CD4-positive, alpha-beta T cell (primary cell): ENCODE data around the gene VN1R5. TPM values are rescaled to one million over a fixed set of nuclear protein-coding genes. Genes with fewer than 3 reads are reported as not detected.

Experiments
- ATAC-seq: fragments of 200-7000 bp; cut with Tn5 transposase; one replicate; pipeline ENCODE4 v1.10.0; 2022; ENCODE audit warnings: mild to moderate bottlenecking; ENCODE audit not compliant: poor library complexity
- CTCF ChIA-PET: fragments of 350-600 bp; sonication (Branson Sonifier 250); formaldehyde crosslinking; loops from one replicate; lab custom pipeline; 2021; ENCODE audit warnings: antibody characterized with exemption, inconsistent platforms; lab: Charles Lee
- POLR2A ChIA-PET: fragments of 350-600 bp; sonication (Branson Sonifier 250); formaldehyde crosslinking; loops from one replicate; lab custom pipeline; 2021; ENCODE audit warnings: antibody characterized with exemption, inconsistent platforms; lab: Charles Lee
- DNase-seq, 14 experiments: peaks; one replicate each; pipeline ENCODE4 v3.0.0-alpha.2; 2013 to 2020; ENCODE audit warnings: mixed read lengths in 2 of 14
- H3K27ac ChIP-seq, 2 donors: one replicate each; pipeline versions ENCODE4 v1.5.1 to v1.7.0; 2013; ENCODE audit warnings: low read length in 2 of 2, low read depth in 1 of 2, mild to moderate bottlenecking in 1 of 2
- H3K27me3 ChIP-seq, 2 experiments: 1 replicate in 1 of 2; 2 replicates in 1 of 2; pipeline versions ENCODE4 v1.6.1 to v1.7.0; 2013; ENCODE audit warnings: low read length in 2 of 2, control low read depth in 1 of 2, mild to moderate bottlenecking in 1 of 2, moderate library complexity in 1 of 2; ENCODE audit not compliant: insufficient read depth in 2 of 2, control insufficient read depth in 1 of 2
- H3K36me3 ChIP-seq: one replicate; pipeline ENCODE4 v1.6.1; 2013; ENCODE audit warnings: low read length, control low read depth; ENCODE audit not compliant: insufficient read depth
- H3K4me1 ChIP-seq: one replicate; pipeline ENCODE4 v1.6.1; 2013; ENCODE audit warnings: low read length, control low read depth; ENCODE audit not compliant: insufficient read depth
- H3K4me3 ChIP-seq: one replicate; pipeline ENCODE4 v1.5.1; 2013; ENCODE audit warnings: mild to moderate bottlenecking, low read length, moderate library complexity
- H3K9me3 ChIP-seq, 2 experiments: 1 replicate in 1 of 2; 2 replicates in 1 of 2; pipeline versions ENCODE4 v1.6.1 to v1.7.0; 2013; ENCODE audit warnings: low read length in 2 of 2, mild to moderate bottlenecking in 2 of 2, control low read depth in 1 of 2, moderate library complexity in 1 of 2; ENCODE audit not compliant: control insufficient read depth in 1 of 2, insufficient read depth in 1 of 2
- H3K27ac Mint-ChIP-seq: one replicate; pipeline ENCODE4 v1.8.0; 2020; ENCODE audit warnings: mixed read lengths
- H3K27me3 Mint-ChIP-seq: one replicate; pipeline ENCODE4 v1.8.0; 2021; ENCODE audit warnings: mixed read lengths
- H3K36me3 Mint-ChIP-seq: one replicate; pipeline ENCODE4 v1.8.0; 2021; ENCODE audit warnings: low read depth, mixed read lengths
- H3K4me1 Mint-ChIP-seq: one replicate; pipeline ENCODE4 v1.8.0; 2021; ENCODE audit warnings: low read depth, mixed read lengths
- H3K4me3 Mint-ChIP-seq: one replicate; pipeline ENCODE4 v1.8.0; 2020; ENCODE audit warnings: mild to moderate bottlenecking, mixed read lengths
- H3K9me3 Mint-ChIP-seq: one replicate; pipeline ENCODE4 v1.8.0; 2020; ENCODE audit warnings: mixed read lengths
- intact Hi-C, 2 experiments: fragments of 100-400 bp; cut with DNase I in 1 of 2; cut with micrococcal nuclease in 1 of 2; formaldehyde crosslinking; loops; one replicate each; pipeline versions ENCODE4 v1.15.1 to v1.9.0; 2023 to 2025; cut with DNase I, micrococcal nuclease
- total RNA-seq, 174 experiments: library from RNA in 2 of 174; stranded (reverse) in 2 of 174; gene quantifications; one replicate each; pipeline ENCODE4 v1.2.3 and lab custom pipeline; 2021 to 2026
- TF ChIP-seq, protein P1 (sequence below): fragments of 200-600 bp; IDR thresholded peaks from one replicate; pipeline ENCODE4 v1.8.0; 2022; ENCODE audit warnings: antibody characterized with exemption, mild to moderate bottlenecking

The VN1R5 gene
- total RNA-seq, 2 experiments from 2014 or later = not detected

DNA sequence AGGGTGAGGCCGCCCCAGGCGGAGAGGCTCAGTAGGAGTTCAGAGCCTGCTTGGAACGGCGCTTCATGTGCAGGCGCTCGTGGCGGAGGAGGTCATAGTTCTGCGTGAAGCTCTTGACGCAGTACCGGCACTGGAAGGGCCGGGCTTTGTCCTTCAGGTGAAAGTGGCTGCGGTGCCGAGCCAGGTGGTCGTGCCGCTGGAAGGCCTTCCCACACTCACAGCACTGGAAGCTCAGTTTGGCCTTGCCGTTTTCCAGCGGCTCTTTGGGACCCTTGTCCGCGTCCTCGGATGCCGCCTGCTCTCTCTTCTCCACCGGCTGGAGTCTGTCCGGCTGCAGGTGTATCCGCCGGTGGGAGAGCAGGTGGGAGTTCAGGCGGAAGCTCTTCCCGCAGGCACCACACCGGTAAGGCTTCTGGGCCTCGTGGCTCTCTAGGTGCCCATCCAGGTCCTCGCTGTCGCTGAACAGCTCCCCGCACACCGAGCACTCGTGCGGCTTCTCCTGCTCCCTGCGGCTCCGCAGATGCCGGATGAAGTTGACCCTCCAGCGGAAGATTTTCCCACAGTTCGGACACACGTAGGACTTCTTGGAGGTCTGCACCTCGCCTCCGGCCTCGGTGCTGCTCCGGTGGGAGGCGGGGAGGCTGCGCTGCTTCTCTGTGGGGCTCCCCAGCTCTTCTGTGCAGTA lies 44.8 kb downstream of the VN1R5 start:
- no peak overlapping the region for H3K27ac ChIP-seq
- Mint-ChIP-seq H3K27me3 (no peaks in the 10 kb centered on the region), H3K9me3 (no peaks in the 10 kb centered on the region), H3K4me3 (no peak overlapping the region), H3K36me3 (peaks cover 33% of the 10 kb centered on the region), H3K27ac (no peak overlapping the region), H3K4me1 (no peaks in the 10 kb centered on the region)
- H3K9me3 ChIP-seq = peaks cover 0 to 5% of the 10 kb centered on the region in 2 experiments
- no peak for ATAC-seq
- TF ChIP-seq, protein P1, sequence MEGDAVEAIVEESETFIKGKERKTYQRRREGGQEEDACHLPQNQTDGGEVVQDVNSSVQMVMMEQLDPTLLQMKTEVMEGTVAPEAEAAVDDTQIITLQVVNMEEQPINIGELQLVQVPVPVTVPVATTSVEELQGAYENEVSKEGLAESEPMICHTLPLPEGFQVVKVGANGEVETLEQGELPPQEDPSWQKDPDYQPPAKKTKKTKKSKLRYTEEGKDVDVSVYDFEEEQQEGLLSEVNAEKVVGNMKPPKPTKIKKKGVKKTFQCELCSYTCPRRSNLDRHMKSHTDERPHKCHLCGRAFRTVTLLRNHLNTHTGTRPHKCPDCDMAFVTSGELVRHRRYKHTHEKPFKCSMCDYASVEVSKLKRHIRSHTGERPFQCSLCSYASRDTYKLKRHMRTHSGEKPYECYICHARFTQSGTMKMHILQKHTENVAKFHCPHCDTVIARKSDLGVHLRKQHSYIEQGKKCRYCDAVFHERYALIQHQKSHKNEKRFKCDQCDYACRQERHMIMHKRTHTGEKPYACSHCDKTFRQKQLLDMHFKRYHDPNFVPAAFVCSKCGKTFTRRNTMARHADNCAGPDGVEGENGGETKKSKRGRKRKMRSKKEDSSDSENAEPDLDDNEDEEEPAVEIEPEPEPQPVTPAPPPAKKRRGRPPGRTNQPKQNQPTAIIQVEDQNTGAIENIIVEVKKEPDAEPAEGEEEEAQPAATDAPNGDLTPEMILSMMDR = no peak
- no peaks in the 10 kb centered on the region for H3K4me1 ChIP-seq
- POLR2A ChIA-PET = no interaction called here
- no peaks in the 10 kb centered on the region for H3K27me3 ChIP-seq
- CTCF ChIA-PET = no interaction called here
- H3K4me3 ChIP-seq = no peak overlapping the region
- H3K36me3 ChIP-seq = no peaks in the 10 kb centered on the region
- intact Hi-C loops = no loop called here
- no peak for DNase-seq

- H3K4me3 Mint-ChIP-seq = no peak overlapping the region
- no peaks in the 10 kb centered on the region for H3K27me3 ChIP-seq
- no peaks in the 10 kb centered on the region for H3K27me3 Mint-ChIP-seq
- H3K4me1 ChIP-seq = no peaks in the 10 kb centered on the region
- no peak overlapping the region for H3K27ac Mint-ChIP-seq
- no peaks in the 10 kb centered on the region for H3K36me3 ChIP-seq
- H3K4me3 ChIP-seq = no peak overlapping the region
- intact Hi-C loops = no loop called here
- ChIA-PET CTCF (no interaction called here), POLR2A (no interaction called here)
- no peak overlapping the region for H3K27ac ChIP-seq
- DNase-seq = no peak
- no peak for ATAC-seq
- H3K36me3 Mint-ChIP-seq = peaks cover 38% of the 10 kb centered on the region
- H3K9me3 Mint-ChIP-seq = no peaks in the 10 kb centered on the region
- TF ChIP-seq, protein P1 = no peak
- no peaks in the 10 kb centered on the region for H3K4me1 Mint-ChIP-seq
- H3K9me3 ChIP-seq = peaks cover 0 to 5% of the 10 kb centered on the region in 2 experiments
Observed at GRCh38 chr1:247301176-247301540, 45.3 kb downstream of the VN1R5 start.

- ChIA-PET POLR2A (no interaction called here), CTCF (no interaction called here)
- ATAC-seq = no peak
- Mint-ChIP-seq H3K4me3 (no peak overlapping the region), H3K4me1 (no peaks in the 10 kb centered on the region), H3K36me3 (peaks cover 55% of the 10 kb centered on the region), H3K27ac (no peak overlapping the region), H3K27me3 (no peaks in the 10 kb centered on the region), H3K9me3 (no peaks in the 10 kb centered on the region)
- H3K27me3 ChIP-seq = no peaks in the 10 kb centered on the region
- H3K9me3 ChIP-seq = peaks cover 0 to 5% of the 10 kb centered on the region in 2 experiments
- TF ChIP-seq, protein P1 = no peak
- no peaks in the 10 kb centered on the region for H3K4me1 ChIP-seq
- H3K36me3 ChIP-seq = no peaks in the 10 kb centered on the region
- no peak overlapping the region for H3K27ac ChIP-seq
- intact Hi-C loops = no loop called here
- no peak for DNase-seq
- H3K4me3 ChIP-seq = no peak overlapping the region
Observed at GRCh38 chr1:247303216-247303615, 47.3 kb downstream of the VN1R5 start.
